ELR (cell line): ENCODE results near the gene PTDSS2.

Experiments used
- DNase-seq: peaks from one replicate; pipeline ENCODE4 v3.0.0-alpha.2; 2015; ENCODE audit warnings: low read depth

PTDSS2 gene

DNA sequence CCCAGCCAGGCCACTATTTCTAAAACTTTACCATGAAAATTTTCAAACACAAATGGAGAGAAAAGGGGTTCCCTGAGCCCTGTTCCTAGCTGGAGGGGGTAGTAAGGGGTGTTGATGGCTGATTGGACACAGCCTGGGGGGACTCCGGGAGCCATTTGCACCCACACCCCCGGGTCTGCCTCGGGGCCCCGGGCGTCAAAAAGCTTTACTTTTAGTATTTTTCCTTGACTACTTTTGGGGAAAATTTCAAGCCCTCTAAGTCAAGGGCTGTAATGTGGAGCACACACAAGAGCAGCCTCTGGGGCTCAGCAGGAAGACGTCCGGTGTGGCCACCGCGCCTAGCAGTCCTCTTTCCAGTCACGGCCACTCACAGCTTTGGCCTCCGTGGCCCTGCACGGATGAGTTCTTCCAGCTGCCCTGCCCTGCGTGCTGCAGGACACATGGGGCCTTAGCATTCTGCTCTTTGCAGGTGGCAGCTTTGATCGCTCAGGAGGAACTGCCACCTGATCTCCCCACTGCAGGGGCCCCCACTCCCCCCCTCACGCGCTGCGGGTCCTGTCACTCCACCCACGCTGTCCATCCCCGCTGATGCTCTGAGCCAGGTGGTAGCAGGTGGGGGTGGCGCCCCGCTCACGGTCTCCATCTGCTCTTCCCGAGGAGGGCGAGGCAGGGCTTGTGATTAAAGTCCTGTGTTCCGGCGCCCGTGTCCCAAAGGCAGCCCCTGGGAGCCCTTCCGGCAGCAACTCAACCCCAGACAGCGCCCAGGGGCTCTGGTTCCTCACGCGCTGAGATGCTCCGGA lies 42.5 kb downstream of the PTDSS2 start:
- no peak for DNase-seq

- no peak for DNase-seq
Observed at GRCh38 chr11:494761-495536, 44.9 kb downstream of the PTDSS2 start.

GRCh38 chr11:495537-495931 lies 45.5 kb downstream of the PTDSS2 start:
- DNase-seq, result no peak

DNA sequence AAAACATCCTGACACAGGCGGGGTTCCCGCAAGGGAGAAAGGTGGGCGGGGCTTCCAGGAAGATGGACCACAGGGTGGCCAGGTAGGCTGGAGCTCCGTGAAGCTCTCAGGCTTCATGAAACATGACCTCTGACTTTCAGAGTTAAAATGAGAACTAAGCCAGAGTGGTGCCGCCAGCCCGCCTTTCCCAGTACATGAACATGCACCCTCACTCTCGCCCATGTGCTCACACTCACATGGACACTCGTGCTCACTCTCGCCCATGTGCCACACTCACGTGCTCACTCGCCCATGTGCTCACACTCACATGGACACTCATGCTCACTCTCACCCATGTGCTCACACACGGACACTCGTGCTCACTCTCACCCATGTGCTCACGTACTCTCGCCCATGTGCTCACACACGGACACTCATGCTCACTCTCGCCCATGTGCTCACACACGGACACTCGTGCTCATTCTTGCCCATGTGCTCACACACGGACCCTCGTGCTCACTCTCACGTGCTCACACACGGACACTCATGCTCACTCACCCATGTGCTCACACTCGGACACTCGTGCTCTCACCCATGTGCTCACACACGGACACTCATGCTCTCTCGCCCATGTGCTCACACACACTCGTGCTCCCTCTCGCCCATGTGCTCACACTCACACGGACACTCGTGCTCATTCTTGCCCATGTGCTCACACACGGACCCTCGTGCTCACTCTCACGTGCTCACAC lies 46.9 kb downstream of the PTDSS2 start:
- DNase-seq, result peak; percentile 25

DNA sequence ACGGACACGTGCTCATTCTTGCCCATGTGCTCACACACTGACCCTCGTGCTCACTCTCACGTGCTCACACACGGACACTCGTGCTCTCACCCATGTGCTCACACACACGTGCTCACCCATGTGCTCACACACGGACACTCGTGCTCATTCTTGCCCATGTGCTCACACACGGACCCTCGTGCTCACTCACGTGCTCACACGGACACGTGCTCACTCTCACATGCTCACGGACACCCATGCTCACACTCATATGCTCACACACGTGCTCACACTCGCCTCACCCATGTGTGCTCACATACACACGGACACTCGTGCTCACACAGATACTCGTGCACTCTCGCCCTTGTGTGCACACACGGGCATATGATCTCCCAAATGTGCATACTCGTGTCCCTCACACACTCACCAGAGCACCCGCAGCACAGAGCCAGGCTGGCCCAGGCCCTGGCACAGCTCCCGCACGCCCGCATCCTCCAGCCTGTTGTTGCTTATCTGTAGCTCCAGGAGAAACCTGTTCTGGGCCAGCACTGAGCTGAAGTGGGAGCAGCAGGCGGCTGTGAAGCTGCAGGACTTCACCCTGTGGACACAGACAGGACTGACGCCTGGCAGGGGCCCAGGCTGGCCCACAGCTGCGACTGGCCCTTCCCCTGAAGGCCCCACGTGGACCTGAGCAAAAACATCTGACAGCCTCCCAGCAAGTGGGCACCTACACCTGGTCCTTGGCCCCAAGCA lies 47.7 kb downstream of the PTDSS2 start:
- no peak for DNase-seq

DNA sequence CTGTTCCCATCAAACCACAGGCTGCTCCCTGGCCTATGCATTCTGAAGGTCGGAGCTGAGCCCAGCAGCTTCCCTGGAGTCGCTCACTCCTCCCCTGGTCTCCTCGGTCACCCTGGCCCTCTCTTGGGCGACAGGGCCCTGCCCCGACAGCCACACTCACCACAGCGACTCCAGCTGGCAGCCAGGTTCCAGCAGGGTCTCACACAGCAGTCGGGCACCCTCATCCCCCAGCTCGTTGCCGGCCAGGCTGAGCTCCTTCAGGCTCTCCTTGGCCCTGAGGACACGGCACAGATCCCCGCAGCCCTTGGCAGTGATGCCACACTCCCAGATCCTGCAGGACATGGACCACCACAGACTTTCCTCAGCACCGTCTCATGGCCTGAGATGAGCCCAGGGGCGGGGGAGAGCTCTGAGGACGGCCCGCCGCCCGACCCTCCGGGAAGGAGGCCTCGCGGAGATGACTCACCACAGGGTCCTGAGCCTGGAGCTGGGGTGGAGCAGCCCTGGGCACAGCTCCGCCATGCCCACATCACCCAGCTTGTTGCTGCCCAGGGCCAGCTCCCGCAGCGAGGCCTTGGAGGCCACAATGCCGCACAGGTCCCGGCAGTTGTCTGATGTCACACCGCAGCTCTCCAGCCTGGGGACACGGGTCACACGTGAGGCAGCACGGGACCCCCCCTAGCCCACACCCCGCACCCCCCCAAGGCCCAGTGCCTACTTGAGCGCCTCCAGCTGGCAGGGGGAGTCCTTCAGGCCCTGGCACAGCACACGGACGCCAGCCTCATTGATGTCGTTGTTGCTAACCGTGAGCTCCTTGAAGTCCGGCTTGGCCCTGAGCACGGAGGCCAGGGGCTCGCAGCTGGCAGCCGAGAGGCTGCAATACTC lies 48.5 kb downstream of the PTDSS2 start:
- no peak for DNase-seq

DNA sequence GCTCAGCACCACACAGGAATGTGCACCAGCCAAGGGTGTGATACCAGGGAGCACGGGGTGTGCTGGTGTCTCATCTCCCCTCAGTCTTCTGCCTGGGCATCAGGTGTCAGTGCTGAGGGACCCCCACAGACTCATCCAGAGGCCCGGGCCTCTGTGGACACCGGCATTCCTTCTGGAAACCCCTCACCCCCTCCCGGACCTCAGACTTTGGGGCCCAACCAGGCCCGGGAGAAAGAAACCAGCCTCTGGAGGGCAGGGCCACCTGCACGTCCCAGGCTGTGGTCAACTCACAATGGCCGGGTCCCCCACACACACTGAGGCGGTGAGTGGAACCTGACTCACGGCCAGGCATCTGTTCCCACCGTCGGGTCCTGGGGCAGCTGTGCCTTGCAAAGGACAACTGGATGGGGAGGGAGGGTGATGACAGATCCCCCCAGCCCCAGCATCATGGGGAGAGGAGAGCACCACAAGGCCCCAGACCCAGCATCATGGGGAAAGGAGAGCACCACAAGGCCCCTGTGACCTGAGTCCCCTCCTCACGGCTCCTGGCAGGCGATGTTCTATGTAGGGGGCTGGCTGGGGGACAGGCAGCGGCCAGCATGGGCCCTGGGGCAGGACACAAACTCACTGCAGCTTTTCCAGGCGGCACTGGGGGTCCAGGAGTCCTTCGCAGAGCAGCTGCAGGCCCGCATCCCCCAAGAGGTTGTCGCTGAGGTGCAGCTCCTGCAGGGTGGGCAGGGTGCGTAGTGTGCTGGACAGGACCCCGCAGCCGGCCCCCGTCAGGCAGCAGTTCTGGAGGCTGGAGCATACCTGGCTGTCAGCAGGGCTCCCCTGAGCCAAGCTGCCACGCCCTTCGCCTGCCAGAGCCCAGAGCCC lies 49.4 kb downstream of the PTDSS2 start:
- no peak for DNase-seq

GRCh38 chr11:501001-501682 lies 51.1 kb downstream of the PTDSS2 start:
- DNase-seq, result no peak

DNA sequence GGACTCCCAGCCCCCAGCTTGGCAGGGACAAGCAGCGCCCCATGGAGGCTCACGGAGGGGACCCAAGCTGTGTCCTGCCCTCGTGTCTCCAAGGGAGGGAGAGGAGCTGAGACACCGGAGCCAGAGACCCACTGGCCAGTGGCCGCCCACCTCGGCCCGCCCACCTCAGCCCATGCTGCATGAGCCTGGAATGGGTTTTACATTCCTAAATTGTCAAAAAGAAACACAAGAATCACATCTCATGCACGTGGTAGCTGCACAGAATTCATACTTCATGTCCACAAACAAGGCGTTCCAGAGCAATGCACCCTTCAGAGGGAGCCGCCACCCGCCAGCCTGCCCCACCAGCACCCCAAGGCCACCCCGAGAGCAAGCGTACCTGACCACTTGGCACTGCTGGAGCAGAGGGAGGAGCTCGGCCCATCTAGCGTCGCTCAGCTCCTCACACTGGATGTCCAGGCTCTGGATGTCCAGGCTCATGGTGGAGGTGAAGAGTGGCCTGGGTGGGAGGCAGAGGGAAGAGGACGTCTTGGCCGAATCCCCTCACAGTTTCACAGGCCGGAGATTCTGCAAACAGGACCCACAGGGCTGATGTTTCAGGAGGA lies 51.7 kb downstream of the PTDSS2 start:
- DNase-seq, result no peak

GRCh38 chr11:502288-503178 lies 52.5 kb downstream of the PTDSS2 start:
- DNase-seq, result no peak

DNA sequence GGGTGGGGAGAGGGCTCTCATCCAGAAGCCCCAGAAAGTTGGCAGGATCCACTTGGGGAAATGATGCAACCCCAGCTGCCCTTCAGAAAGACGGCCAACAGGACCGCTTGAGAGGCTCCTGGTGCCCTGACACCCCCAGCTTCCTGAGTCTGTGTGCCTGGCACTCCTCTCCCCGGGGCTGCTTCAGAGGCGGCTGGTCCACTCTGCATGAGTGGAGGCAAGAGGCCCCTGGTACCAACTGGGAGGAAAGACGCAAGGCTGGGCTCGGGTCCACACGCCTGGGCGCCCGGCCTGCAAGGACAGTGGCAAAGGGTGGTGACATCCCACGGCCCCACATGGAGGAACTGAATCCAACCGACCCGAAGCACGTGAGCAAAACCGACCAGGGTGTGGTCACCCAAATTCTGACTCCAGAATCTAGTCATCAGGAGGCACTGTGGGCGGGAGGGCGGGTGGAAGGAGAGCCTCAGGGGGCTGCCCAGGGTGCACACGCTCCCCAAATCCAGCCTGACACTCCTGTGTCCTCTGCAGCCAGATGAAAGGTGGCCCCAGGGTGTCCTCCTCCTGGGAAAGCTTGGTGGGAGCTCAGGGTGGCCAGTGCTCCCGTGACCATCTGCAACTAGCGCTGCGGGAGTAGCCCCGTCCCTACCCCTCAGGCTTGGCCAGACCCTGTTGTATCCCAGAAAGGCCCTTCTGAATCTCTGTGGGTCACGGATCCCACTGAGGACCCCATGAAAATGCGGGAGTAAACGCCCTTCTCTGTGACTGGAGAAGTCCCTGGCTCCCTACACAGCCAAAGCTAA lies 53.3 kb downstream of the PTDSS2 start:
- no peak for DNase-seq

DNA sequence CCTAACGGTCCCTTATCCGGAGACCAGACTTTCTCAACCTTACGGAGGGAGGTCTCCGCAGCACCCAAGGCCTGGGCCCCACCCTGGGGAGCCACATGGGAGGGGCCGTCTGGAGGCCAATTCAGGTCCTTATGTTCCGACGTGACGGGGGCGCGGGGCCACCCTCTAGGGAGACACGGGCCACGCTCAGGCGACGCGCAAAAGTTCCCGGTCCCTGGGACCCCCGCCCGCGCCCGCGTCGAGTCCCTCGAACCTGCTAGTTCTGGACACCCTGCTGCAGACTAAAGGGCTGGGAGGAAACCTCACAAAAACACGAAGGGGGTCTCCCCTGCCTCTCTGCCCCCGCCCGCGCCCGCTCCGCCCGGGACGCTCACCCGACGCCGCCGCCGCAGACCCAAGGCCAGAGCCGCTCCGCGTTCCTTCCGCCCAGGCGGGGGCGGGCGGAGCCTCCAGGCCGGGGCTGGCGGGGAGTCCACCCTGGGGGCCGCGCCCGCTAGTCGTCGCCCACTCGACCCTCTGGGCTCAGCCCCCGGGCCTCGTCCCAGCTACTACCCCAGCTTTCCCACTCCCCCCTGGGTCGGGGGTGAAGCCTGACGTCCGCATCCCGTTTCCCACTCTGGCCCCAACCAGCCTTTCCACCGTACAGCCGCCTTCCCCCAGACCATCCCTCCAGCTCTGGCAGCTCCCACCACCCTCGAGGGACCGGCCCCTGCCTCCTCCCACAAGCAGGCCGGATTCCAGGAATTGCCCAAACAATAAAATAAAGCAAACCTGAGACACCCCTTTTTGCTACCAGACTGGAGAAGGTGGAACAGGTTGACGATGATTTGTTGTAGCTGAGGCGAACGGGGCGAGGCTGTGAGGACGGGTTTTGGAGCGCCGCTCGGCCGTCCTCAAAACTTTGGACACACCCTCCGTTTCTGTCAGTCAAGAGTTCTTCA lies 54.2 kb downstream of the PTDSS2 start:
- no peak for DNase-seq

GRCh38 chr11:504994-505344 lies 54.9 kb downstream of the PTDSS2 start:
- DNase-seq, result no peak

GRCh38 chr11:506238-506994 lies 56.3 kb downstream of the PTDSS2 start:
- DNase-seq, result peak; percentile 97

DNA sequence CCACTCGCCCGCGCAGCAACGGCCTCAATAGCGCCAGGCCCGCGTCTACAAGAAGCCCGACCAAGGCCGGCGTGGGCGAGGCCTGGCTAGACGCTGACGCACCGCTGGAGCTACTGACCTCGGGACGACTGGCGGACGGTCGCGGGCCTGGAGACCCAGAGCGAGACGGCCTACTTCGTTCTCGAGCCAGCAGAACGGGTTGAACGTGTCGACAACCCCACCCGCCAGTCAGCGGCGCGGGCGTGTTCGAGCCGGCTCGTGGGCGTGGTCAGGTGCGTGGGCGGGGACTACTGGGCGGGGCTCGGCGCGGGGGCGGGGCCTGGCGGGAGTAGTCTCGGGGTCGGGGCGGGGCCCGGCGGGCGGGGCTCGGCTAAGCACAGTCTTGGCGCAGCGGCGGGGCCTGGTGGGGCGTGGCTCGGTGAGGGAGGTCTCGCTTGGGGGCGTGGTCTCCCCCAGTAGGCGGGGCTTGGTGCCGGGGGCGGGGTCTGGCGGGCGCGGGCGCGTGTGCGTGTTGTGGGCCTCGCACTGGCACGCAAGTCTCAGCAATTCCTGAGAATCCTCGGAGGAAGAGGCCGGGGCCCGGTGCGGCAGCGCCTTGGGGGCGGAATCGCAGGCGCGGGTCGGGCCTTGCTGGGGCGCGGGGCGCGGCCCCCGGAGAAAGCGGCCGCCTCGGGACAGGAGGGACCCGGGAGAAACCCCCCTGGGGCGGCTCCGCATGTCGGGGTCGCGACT lies 57.1 kb downstream of the PTDSS2 start, which contains the start of gene RNH1:
TSS of gene RNH1 (minus strand) at position 248 of the 732 bp plus-strand sequence. CDS start 5,080 bp downstream, outside the sequence.
- peak; percentile 92 for DNase-seq
